HepG2 (cell line): ENCODE measurements around the gene ACSL3. TPM values are rescaled to one million over a fixed set of nuclear protein-coding genes. Genes with fewer than 3 reads are reported as not detected.

ENCODE experiments used
- CBX1 ChIP-seq: IDR thresholded peaks from one replicate; pipeline ENCODE4 v1.6.1; 2016; ENCODE audit warnings: antibody characterized with exemption, low read depth
- KDM4B ChIP-seq: sonication (generic); formaldehyde crosslinking; IDR thresholded peaks from 2 replicates; pipeline ENCODE4 v1.4.0; 2020; ENCODE audit warnings: missing genetic modification reagents
- MAFK ChIP-seq, 2 experiments: IDR thresholded peaks in 1 of 2; conservative IDR thresholded peaks in 1 of 2; 2 replicates each; pipeline ENCODE4 v1.6.1; 2011; ENCODE audit warnings: improper control_type of control experiment in 2 of 2, low read length in 2 of 2
- NFRKB ChIP-seq: fragments of 450-650 bp; IDR thresholded peaks from 2 replicates; pipeline ENCODE4 v1.6.1; 2017
- PLSCR1 ChIP-seq: sonication (generic); formaldehyde crosslinking; IDR thresholded peaks from 2 replicates; pipeline ENCODE4 v1.5.0; 2020; ENCODE audit warnings: missing genetic modification reagents, mild to moderate bottlenecking, borderline replicate concordance
- RBM22 ChIP-seq: fragments of 200-400 bp; formaldehyde crosslinking; optimal IDR thresholded peaks from 2 replicates; pipeline ENCODE3; 2017; ENCODE audit warnings: mild to moderate bottlenecking, low read length, moderate library complexity
- SSRP1 ChIP-seq: IDR thresholded peaks from 2 replicates; pipeline ENCODE4 v1.6.1; 2016; ENCODE audit warnings: control low read depth
- ZNF124 ChIP-seq: sonication (generic); formaldehyde crosslinking; IDR thresholded peaks from 2 replicates; pipeline ENCODE4 v1.4.0; 2020; ENCODE audit warnings: missing genetic modification reagents
- ZNF263 ChIP-seq: sonication (generic); formaldehyde crosslinking; IDR thresholded peaks from 2 replicates; pipeline ENCODE4 v1.4.0; 2020; ENCODE audit warnings: missing genetic modification reagents
- ZNF572 ChIP-seq: sonication (generic); formaldehyde crosslinking; IDR thresholded peaks from 2 replicates; pipeline ENCODE4 v1.5.1; 2020; ENCODE audit warnings: mild to moderate bottlenecking, missing genetic modification reagents
- ZNF724P ChIP-seq: sonication (generic); formaldehyde crosslinking; IDR thresholded peaks from 2 replicates; pipeline ENCODE4 v1.8.0; 2022; ENCODE audit warnings: missing genetic modification reagents, borderline replicate concordance
- polyA plus RNA-seq, 8 experiments: library from polyadenylated mRNA; depleted of rRNA in 3 of 8; stranded (reverse) in 7 of 8; unstranded in 1 of 8; fragments of >200 nt; fragmentation: Illumina TruSeq in 4 of 8; extraction: Trizol in 4 of 8; gene quantifications; 2 replicates each; pipeline versions ENCODE4 v1.2.1 to v1.2.3, GENCODE V29; 2011 to 2016; ENCODE audit warnings: low read depth in 4 of 8, missing spikeins in 1 of 8, mixed read lengths in 1 of 8; ENCODE audit not compliant: insufficient read depth in 1 of 8
- total RNA-seq, 5 experiments: library from RNA; depleted of rRNA; stranded (reverse); fragments of >200 nt; fragmentation: Illumina TruSeq; extraction: Trizol; gene quantifications; 2 replicates each; pipeline ENCODE4 v1.2.3, GENCODE V29; 2016; ENCODE audit warnings: low read depth in 1 of 5
- TF ChIP-seq, protein P1 (sequence below): sonication (generic); formaldehyde crosslinking; IDR thresholded peaks from 2 replicates; pipeline ENCODE4 v1.4.0; 2020; ENCODE audit warnings: missing genetic modification reagents, borderline replicate concordance
- TF ChIP-seq, protein P2 (sequence below), 2 experiments: fragments of 450-650 bp in 1 of 2; sonication (generic) in 1 of 2; formaldehyde crosslinking in 1 of 2; IDR thresholded peaks; 2 replicates each; pipeline versions ENCODE4 v1.6.1 to v1.8.0; 2016 to 2022; ENCODE audit warnings: antibody characterized with exemption in 1 of 2, mild to moderate bottlenecking in 1 of 2, missing genetic modification reagents in 1 of 2
- TF ChIP-seq, protein P3 (sequence below): sonication (generic); formaldehyde crosslinking; IDR thresholded peaks from 2 replicates; pipeline ENCODE4 v1.9.0; 2021; ENCODE audit warnings: missing genetic modification reagents, borderline replicate concordance

ACSL3 gene
- total and polyA plus RNA-seq, 2 of the 13 experiments (the other 11 are each of a cell fraction or from before 2014, with no cell fraction given), result 305 to 365 TPM

DNA sequence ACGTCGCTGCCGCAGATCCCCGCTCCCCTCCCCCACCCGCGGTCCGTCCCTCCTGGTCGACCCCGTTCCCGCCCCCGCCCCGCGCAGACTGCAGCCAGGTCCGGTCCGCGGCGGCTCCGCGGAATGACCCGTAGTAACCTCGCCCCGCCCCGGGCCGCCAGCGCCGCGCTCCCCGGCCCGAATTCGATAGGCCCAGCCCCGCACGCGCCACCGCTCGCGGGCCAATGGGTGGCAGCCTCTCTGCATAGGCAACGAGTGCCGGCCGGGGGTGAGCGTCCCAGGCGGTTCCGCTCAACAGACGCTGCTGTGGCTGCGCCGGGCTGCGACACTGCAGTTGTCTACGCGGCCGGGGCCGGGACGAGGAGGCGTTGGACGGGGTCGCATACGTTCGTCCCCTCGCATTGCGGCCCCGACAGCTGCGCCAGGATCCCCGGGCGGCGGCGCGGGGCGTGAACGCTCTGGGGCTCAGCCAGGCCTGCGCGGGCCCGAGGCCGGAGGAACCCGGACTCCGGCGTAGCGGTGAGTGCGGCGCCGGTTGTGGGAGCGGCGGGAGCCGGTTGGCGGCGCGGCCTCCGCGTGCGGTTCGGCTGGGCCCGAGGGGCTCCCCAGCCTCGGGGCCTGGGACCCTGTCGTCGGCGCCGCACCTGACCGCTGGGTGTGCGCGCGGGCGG lies at the start of gene ACSL3 (continued):
- TF ChIP-seq MAFK (conservative IDR thresholded peaks at IDR 0.05 in 1 of 2, IDR thresholded peaks at IDR 0.05 in 1 of 2; ENCODE audit: low read length in 2 of 2) (no peak), ZNF124 (peak; percentile 77; the same call in 1 of the 2 replicates), CBX1 (peak; percentile 86), ZNF572 (CRISPR knock-in tag) (no peak), SSRP1 (no peak), ZNF263 (CRISPR knock-in tag) (peak; percentile 59), RBM22 (no peak), PLSCR1 (CRISPR knock-in tag) (no peak; the same call in 1 of the 2 replicates), NFRKB (no peak), ZNF724P (CRISPR knock-in tag) (no peak; the same call in 1 of the 2 replicates), KDM4B (CRISPR knock-in tag) (peak; percentile 93; the same call in 1 of the 2 replicates)
- TF ChIP-seq, protein P1, sequence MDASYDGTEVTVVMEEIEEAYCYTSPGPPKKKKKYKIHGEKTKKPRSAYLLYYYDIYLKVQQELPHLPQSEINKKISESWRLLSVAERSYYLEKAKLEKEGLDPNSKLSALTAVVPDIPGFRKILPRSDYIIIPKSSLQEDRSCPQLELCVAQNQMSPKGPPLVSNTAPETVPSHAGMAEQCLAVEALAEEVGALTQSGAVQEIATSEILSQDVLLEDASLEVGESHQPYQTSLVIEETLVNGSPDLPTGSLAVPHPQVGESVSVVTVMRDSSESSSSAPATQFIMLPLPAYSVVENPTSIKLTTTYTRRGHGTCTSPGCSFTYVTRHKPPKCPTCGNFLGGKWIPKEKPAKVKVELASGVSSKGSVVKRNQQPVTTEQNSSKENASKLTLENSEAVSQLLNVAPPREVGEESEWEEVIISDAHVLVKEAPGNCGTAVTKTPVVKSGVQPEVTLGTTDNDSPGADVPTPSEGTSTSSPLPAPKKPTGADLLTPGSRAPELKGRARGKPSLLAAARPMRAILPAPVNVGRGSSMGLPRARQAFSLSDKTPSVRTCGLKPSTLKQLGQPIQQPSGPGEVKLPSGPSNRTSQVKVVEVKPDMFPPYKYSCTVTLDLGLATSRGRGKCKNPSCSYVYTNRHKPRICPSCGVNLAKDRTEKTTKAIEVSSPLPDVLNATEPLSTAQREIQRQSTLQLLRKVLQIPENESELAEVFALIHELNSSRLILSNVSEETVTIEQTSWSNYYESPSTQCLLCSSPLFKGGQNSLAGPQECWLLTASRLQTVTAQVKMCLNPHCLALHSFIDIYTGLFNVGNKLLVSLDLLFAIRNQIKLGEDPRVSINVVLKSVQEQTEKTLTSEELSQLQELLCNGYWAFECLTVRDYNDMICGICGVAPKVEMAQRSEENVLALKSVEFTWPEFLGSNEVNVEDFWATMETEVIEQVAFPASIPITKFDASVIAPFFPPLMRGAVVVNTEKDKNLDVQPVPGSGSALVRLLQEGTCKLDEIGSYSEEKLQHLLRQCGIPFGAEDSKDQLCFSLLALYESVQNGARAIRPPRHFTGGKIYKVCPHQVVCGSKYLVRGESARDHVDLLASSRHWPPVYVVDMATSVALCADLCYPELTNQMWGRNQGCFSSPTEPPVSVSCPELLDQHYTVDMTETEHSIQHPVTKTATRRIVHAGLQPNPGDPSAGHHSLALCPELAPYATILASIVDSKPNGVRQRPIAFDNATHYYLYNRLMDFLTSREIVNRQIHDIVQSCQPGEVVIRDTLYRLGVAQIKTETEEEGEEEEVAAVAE (CRISPR knock-in tag), result peak; percentile 96
- TF ChIP-seq, protein P2, sequence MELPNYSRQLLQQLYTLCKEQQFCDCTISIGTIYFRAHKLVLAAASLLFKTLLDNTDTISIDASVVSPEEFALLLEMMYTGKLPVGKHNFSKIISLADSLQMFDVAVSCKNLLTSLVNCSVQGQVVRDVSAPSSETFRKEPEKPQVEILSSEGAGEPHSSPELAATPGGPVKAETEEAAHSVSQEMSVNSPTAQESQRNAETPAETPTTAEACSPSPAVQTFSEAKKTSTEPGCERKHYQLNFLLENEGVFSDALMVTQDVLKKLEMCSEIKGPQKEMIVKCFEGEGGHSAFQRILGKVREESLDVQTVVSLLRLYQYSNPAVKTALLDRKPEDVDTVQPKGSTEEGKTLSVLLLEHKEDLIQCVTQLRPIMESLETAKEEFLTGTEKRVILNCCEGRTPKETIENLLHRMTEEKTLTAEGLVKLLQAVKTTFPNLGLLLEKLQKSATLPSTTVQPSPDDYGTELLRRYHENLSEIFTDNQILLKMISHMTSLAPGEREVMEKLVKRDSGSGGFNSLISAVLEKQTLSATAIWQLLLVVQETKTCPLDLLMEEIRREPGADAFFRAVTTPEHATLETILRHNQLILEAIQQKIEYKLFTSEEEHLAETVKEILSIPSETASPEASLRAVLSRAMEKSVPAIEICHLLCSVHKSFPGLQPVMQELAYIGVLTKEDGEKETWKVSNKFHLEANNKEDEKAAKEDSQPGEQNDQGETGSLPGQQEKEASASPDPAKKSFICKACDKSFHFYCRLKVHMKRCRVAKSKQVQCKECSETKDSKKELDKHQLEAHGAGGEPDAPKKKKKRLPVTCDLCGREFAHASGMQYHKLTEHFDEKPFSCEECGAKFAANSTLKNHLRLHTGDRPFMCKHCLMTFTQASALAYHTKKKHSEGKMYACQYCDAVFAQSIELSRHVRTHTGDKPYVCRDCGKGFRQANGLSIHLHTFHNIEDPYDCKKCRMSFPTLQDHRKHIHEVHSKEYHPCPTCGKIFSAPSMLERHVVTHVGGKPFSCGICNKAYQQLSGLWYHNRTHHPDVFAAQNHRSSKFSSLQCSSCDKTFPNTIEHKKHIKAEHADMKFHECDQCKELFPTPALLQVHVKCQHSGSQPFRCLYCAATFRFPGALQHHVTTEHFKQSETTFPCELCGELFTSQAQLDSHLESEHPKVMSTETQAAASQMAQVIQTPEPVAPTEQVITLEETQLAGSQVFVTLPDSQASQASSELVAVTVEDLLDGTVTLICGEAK (IDR thresholded peaks at IDR 0.05), result no peak
- TF ChIP-seq, protein P2 (CRISPR knock-in tag; IDR thresholded peaks at IDR 0.05), result peak; percentile 89
- TF ChIP-seq, protein P3, sequence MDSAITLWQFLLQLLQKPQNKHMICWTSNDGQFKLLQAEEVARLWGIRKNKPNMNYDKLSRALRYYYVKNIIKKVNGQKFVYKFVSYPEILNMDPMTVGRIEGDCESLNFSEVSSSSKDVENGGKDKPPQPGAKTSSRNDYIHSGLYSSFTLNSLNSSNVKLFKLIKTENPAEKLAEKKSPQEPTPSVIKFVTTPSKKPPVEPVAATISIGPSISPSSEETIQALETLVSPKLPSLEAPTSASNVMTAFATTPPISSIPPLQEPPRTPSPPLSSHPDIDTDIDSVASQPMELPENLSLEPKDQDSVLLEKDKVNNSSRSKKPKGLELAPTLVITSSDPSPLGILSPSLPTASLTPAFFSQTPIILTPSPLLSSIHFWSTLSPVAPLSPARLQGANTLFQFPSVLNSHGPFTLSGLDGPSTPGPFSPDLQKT (CRISPR knock-in tag), result no peak
